Colonic mucosa (tissue), 4 donors: ENCODE measurements around the gene PIGU. TPM values are rescaled to one million over a fixed set of nuclear protein-coding genes. Genes with fewer than 3 reads are reported as not detected.

Source experiments
- DNase-seq: peaks from one replicate; pipeline ENCODE4 v3.0.0-alpha.2; 2020
- H3K27ac ChIP-seq: fragments of 200-600 bp; one replicate; pipeline ENCODE4 v1.8.0; 2021
- H3K27me3 ChIP-seq: fragments of 200-600 bp; one replicate; pipeline ENCODE4 v1.8.0; 2021
- H3K36me3 ChIP-seq: fragments of 200-600 bp; one replicate; pipeline ENCODE4 v1.8.0; 2021
- H3K4me1 ChIP-seq: fragments of 200-600 bp; one replicate; pipeline ENCODE4 v1.8.0; 2021; ENCODE audit warnings: mild to moderate bottlenecking
- H3K4me3 ChIP-seq: fragments of 200-600 bp; one replicate; pipeline ENCODE4 v1.8.0; 2021
- H3K9ac ChIP-seq, 2 donors: one replicate each; pipeline ENCODE4 v1.7.0; 2013; ENCODE audit warnings: control low read depth in 2 of 2, low read depth in 2 of 2, low read length in 2 of 2
- H3K9me3 ChIP-seq: fragments of 200-600 bp; one replicate; pipeline ENCODE4 v1.8.0; 2021
- CTCF ChIP-seq: fragments of 200-600 bp; IDR thresholded peaks from one replicate; pipeline ENCODE4 v1.8.0; 2022; ENCODE audit warnings: antibody characterized with exemption, mild to moderate bottlenecking
- intact Hi-C: fragments of 100-400 bp; cut with DNase I; formaldehyde crosslinking; loops from one replicate; pipeline ENCODE4 v1.14.1; 2022
- total RNA-seq, 2 donors: library from RNA; stranded (reverse); fragmentation: NEBNext Ultra II Directional in 1 of 2; extraction: Animal tissue kit (Norgen Biotek cat#: 25700) in 1 of 2; gene quantifications; one replicate each; pipeline ENCODE4 v1.2.1, GENCODE V29; 2021
- donor health status: healthy.
- donor health status: DM: no; HTN: no; CAD: no.
- donor health status: DM: no; HTN: no; CAD: no.

PIGU gene
- total RNA-seq, 2 donors from 2014 or later = 22.3 to 32.6 TPM

DNA sequence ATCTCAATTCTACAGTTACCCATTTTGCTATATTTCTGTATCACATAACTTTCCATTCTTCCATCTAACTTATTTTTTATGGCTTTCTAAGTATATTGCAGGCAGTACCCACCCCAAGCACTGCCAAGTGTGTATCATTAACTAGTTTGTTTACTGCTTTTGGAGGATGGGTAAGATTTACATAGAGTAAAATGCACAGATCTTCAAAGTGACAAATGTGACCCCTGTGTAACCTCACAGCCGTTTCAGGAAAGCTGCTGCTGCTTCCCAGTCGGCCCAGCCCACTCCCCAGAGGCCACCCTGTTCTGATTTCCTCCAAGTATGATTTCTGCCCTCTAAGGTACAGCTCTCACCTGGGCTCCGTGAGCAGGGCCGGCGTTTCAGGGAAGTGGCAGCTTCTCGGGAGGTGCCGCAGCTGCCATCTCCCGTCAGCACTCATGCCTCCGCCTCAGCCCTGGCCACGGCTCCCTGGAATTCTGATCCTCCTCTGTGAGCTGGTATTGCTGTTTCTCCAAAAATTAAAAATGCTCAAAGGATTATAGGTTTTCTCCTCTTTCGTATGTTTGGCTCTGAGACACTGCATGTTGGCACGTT lies 133.3 kb downstream of the PIGU start:
- H3K4me3 ChIP-seq = no peak overlapping the region
- no peak overlapping the region for H3K9ac ChIP-seq
- intact Hi-C loops = no loop called here
- H3K9me3 ChIP-seq = no peaks in the 10 kb centered on the region
- H3K36me3 ChIP-seq = peaks cover 4% of the 10 kb centered on the region
- no peak for DNase-seq
- H3K27me3 ChIP-seq = no peaks in the 10 kb centered on the region
- peaks cover 9% of the 10 kb centered on the region for H3K4me1 ChIP-seq
- peak overlapping the region; percentile 26 for H3K27ac ChIP-seq
- no peak for TF ChIP-seq CTCF

- no peak overlapping the region for H3K27ac ChIP-seq
- peaks cover 9% of the 10 kb centered on the region for H3K4me1 ChIP-seq
- H3K9me3 ChIP-seq = no peaks in the 10 kb centered on the region
- H3K36me3 ChIP-seq = peaks cover 4% of the 10 kb centered on the region
- H3K4me3 ChIP-seq = no peak overlapping the region
- intact Hi-C loops = no loop called here
- no peak for TF ChIP-seq CTCF
- DNase-seq = no peak
- H3K9ac ChIP-seq = no peak overlapping the region
- no peaks in the 10 kb centered on the region for H3K27me3 ChIP-seq
Observed at GRCh38 chr20:34542439-34542838, 134.5 kb downstream of the PIGU start.

DNA sequence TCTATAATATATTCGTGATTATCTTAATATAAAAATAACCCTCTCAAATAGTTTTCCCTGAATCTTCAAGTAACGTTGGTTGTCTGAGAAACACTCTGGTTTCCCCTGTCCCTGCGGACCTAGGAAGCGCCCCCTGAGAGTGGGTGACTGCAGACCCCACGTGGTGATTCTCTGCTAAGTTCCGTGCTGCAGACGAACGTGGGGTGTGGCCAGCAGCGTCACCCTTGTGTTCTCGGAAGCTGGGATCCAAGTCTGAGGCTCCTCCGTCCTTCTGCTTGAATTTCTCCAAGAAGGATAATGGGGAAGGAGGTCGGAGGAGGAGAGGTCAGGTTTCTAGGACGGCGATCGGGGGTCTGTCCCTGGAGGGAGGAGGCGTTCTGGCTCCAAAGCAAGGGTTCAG lies 135.0 kb downstream of the PIGU start:
- Histone ChIP-seq H3K4me1 (peaks cover 9% of the 10 kb centered on the region), H3K27me3 (no peaks in the 10 kb centered on the region), H3K36me3 (peaks cover 4% of the 10 kb centered on the region), H3K4me3 (no peak overlapping the region), H3K27ac (no peak overlapping the region), H3K9ac (no peak overlapping the region), H3K9me3 (no peaks in the 10 kb centered on the region)
- TF ChIP-seq CTCF = no peak
- no peak for DNase-seq
- intact Hi-C loops = no loop called here

GRCh38 chr20:34541264-34541901 lies 135.5 kb downstream of the PIGU start:
- no peak for TF ChIP-seq CTCF
- peaks cover 4% of the 10 kb centered on the region for H3K36me3 ChIP-seq
- H3K9me3 ChIP-seq = no peaks in the 10 kb centered on the region
- H3K4me1 ChIP-seq = peaks cover 9% of the 10 kb centered on the region
- intact Hi-C loops = no loop called here
- no peak overlapping the region for H3K9ac ChIP-seq
- H3K4me3 ChIP-seq = no peak overlapping the region
- no peaks in the 10 kb centered on the region for H3K27me3 ChIP-seq
- no peak overlapping the region for H3K27ac ChIP-seq
- no peak for DNase-seq

DNA sequence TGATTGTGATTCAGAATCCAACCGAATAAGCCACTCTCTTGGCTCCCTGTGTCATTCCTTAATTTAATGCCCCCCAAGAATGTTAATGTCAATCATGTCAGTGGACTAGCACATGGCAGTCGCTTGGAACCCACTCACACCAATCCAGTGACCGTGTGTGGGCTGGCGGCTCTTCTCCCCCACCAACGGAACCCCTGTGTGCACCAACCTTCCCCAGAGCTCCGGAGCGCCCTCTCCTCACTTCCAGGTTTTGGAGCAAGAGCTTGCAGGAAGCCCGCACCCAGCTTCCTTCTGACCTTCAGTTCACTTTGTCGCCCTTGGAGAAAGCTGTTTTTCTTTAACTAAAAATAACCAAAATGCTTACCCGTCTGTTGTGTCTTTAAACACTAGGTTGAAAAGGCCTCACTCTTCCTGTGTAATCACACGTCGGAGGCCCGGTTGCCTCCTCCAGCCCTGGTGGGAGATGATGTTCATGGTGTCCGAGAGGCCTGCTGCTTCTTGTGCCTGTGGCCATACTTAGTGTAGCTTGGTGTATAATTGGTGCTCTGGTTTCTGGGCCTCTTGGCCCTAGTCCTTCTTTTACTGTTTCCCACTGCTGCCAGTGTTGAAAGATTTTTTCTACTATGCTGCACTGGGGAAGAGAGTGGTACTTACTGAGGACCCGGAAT lies 136.2 kb downstream of the PIGU start:
- intact Hi-C loops = no loop called here
- H3K9ac ChIP-seq = no peak overlapping the region

More for the DNA sequence above, 136.2 kb downstream of the PIGU start:
- TF ChIP-seq CTCF = no peak
- peaks cover 9% of the 10 kb centered on the region for H3K4me1 ChIP-seq
- peaks cover 8% of the 10 kb centered on the region for H3K36me3 ChIP-seq
- no peak overlapping the region for H3K4me3 ChIP-seq
- no peaks in the 10 kb centered on the region for H3K9me3 ChIP-seq
- H3K27ac ChIP-seq = no peak overlapping the region
- H3K27me3 ChIP-seq = no peaks in the 10 kb centered on the region
- DNase-seq = no peak
